NCI-H2196 (cell line): Measurements from ENCODE around the gene ARHGDIA.

ENCODE experiments used
- DNase-seq: peaks from one replicate; lab custom pipeline; 2025; ENCODE audit not compliant: unreplicated experiment; lab: John Stamatoyannopoulos, UW

Gene ARHGDIA

DNA sequence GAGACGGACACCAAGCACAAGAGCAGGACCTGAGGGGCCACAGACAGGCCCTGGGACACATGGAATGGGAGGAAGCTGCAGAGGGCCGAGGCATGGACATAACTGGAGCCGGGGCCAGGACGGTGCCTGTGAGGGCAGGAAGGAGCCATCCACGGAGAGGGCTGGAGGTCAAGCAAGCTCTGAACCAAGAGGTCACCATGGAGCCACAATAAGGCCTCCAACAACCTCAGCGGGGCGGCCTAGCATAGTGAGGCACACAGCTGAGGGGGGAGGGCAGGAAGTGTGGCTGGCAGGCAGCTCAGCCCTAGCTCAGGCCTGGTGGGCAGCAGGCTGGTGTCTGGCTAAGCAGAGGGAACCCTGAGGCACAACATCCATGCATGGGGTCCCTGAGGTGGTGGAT is 42.5 kb downstream of the ARHGDIA start:
- no peak for DNase-seq

DNA sequence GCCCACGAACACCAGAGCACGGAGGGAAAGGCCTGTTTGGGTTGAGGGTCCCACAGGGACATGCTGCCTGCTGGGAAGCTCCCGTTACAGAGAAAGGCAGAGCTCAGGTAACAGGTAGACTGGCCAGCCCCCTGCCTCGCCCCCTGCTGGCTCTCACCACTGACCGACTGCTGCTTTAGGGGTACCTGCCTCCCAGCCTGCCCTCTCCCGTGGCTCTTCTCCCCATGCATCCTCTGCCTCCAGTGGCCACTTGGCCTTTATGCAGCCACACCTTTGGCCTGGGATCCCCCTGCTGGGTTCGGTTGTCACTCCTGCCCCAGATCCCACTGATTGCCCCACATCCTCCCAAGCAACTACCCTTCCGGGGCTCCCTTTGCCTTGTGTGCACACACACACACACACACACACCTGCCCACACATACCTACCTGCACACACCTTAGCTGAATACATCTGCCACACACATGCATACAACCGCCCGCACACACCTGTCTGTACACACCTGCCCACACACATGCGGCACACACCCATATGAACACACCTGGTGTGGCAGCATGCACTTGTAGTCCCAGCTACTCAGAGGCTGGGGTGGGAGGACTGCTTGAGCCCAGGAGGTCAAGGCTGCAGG is 45.2 kb downstream of the ARHGDIA start:
- no peak for DNase-seq

DNA sequence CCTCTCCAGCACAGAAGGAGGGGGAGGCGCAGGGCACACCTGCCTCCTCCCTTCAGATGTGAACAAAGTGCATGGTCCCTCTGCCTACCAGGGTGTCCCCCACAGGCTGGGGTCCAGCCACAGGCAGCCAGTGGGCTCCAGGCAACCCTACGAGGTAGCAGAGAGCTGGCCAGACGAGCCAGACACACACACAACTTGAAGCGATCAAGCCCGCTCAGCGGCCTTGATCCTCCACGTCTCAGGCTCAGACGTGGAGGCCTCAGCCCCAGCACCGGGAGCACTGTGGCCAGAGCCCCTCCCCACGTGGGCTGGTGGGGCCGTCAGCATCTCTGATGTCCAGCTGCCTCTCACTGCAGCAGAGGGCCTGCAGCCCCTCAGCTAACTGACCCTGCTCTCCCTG is 46.5 kb downstream of the ARHGDIA start:
- DNase-seq = no peak

- DNase-seq = no peak
Observed at GRCh38 chr17:81823820-81824550, 47.2 kb downstream of the ARHGDIA start.

- DNase-seq = no peak
Observed at GRCh38 chr17:81822996-81823819, 47.9 kb downstream of the ARHGDIA start.

GRCh38 chr17:81822312-81822637 is 48.9 kb downstream of the ARHGDIA start:
- DNase-seq = no peak

DNA sequence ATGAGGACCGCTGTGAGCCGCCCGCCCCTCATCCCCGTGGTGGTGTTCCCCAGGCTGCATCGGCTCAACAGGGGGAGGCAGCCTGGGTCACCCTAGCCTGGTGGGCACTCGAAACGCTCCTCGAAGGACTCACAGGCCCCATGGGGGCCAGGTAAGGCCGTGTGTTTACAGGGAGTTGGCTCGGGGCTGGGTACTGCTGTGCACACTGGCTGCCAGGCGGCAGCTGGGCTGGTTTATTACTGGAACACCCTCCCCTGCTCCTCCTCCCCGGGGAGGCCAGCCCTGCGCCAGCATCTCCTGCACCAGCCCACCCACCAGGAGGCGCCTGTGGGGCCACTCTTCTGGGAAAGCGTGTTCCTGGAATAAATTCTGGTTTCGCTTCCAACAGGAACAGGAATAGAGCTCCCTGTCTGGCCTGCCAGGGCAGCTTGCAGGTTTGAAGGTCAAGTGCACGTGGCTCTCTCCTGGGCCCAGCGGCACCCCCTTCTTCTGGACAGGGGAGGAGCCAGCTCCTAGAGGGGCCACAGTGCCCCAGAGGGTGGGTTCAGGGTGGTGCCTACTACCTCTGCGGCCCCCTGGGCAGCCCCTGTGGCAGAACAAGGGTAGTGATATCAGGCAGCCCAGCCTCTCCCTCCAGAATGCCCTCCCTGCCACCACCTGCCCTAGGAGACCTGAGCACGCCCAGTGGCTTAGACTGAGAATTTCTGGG is 49.4 kb downstream of the ARHGDIA start:
- DNase-seq = peak; percentile 99

DNA sequence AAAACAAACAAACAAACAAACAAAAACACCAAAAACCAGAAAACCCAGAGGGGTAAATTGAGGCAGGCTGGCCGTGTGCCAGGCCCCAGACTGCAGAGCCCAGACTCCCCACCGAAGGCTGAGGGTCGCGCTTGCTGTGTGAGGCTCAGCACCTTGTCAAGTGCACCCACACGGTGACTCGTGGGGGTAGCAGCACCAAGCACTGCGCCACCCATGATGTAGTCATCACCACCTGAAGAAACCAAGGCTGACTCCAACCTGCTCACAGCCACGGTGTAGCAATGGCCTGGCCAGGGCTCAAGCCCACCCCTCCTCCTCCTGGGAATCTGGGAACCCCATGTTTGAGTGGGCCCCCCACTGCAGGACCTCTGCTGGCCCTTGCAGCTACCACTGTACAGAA is 50.0 kb downstream of the ARHGDIA start:
- DNase-seq = no peak

GRCh38 chr17:81819708-81820107 is 51.4 kb downstream of the ARHGDIA start:
- no peak for DNase-seq

DNA sequence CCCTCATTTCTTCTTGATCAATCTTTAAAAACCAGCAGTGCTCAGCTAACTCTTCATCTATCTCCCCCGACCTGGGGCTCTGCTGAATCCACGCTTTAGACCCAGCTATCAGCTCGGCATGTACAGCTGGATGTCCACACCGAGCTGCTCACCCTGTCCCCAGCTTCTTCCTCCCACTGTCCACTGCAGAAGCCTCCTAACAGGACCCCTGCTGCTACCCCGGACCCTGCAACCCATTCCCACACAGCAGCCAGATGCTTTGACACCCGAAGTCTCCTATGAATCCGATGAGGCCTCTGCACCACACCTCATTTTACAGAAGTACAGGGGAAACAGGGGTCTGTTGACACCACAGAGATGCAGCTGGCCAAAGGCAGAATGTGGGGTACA is 53.4 kb downstream of the ARHGDIA start:
- no peak for DNase-seq
